ENCODE measurements around the gene CYP2D6.
A peak's percentile ranks its signal among the peaks of the same experiment; 100 is the strongest.
"Not testable (repeated sequence)": the region's sequence is repeated elsewhere in the genome, so short reads cannot be mapped to it uniquely, and the experiment has no call there.

Gene CYP2D6

GRCh38 chr22:42130639-42131431 is at the start of gene CYP2D6:
TSS of gene CYP2D6 (minus strand) at chr22:42130810. CDS start at chr22:42130791, 19 bp downstream.
- DNase-seq (ENCODE audit: low read depth), result not testable (repeated sequence)

- no peak for DNase-seq (ENCODE audit: low read depth)
Measured at GRCh38 chr22:42179616-42180015, 49.0 kb upstream of the CYP2D6 start.

GRCh38 chr22:42178910-42179519 is 48.4 kb upstream of the CYP2D6 start:
- DNase-seq (ENCODE audit: low read depth), result no peak

- no peak for DNase-seq (ENCODE audit: low read depth)
Measured at GRCh38 chr22:42177891-42178336, 47.3 kb upstream of the CYP2D6 start.

- no peak for DNase-seq (ENCODE audit: low read depth)
Measured at GRCh38 chr22:42176255-42176915, 45.8 kb upstream of the CYP2D6 start.

- DNase-seq (ENCODE audit: low read depth), result no peak
Measured at GRCh38 chr22:42174062-42174461, 43.5 kb upstream of the CYP2D6 start.

GRCh38 chr22:42173183-42173926 is 42.7 kb upstream of the CYP2D6 start:
- DNase-seq (ENCODE audit: low read depth), result no peak

- DNase-seq (ENCODE audit: low read depth), result no peak
Measured at GRCh38 chr22:42172773-42173172, 42.2 kb upstream of the CYP2D6 start.

GRCh38 chr22:42171946-42172719 is 41.5 kb upstream of the CYP2D6 start:
- no peak for DNase-seq (ENCODE audit: low read depth)

GRCh38 chr22:42171417-42171816 is 40.8 kb upstream of the CYP2D6 start:
- DNase-seq (ENCODE audit: low read depth), result no peak

GRCh38 chr22:42170946-42171345 is 40.3 kb upstream of the CYP2D6 start:
- DNase-seq (ENCODE audit: low read depth), result no peak

- DNase-seq (ENCODE audit: low read depth), result peak; percentile 57
Measured at GRCh38 chr22:42169055-42169469, 38.5 kb upstream of the CYP2D6 start.

GRCh38 chr22:42168476-42168875 is 37.9 kb upstream of the CYP2D6 start:
- no peak for DNase-seq (ENCODE audit: low read depth)

- no peak for DNase-seq (ENCODE audit: low read depth)
Measured at GRCh38 chr22:42167066-42167465, 36.5 kb upstream of the CYP2D6 start.

- no peak for DNase-seq (ENCODE audit: low read depth)
Measured at GRCh38 chr22:42164901-42165300, 34.3 kb upstream of the CYP2D6 start.

GRCh38 chr22:42163515-42163914 is 32.9 kb upstream of the CYP2D6 start:
- DNase-seq (ENCODE audit: low read depth), result no peak

- no peak for DNase-seq (ENCODE audit: low read depth)
Measured at GRCh38 chr22:42162728-42163489, 32.3 kb upstream of the CYP2D6 start.

GRCh38 chr22:42160830-42161696 is 30.5 kb upstream of the CYP2D6 start:
- DNase-seq (ENCODE audit: low read depth), result no peak

- no peak for DNase-seq (ENCODE audit: low read depth)
Measured at GRCh38 chr22:42160251-42160650, 29.6 kb upstream of the CYP2D6 start.

Measured in activated T-cell treated with anti-CD3 and anti-CD28 coated beads for 1 hour (primary cell).